Measurements from ENCODE around the gene AFAP1.

Gene AFAP1

GRCh38 chr4:7910952-7911578 lies 28.6 kb downstream of the AFAP1 start:
- no peaks in the 10 kb centered on the region for H4K20me1 ChIP-seq (ENCODE audit: insufficient read depth)
- no peaks in the 10 kb centered on the region for H3K36me3 ChIP-seq (ENCODE audit: insufficient read depth)
- TF ChIP-seq, protein P1, sequence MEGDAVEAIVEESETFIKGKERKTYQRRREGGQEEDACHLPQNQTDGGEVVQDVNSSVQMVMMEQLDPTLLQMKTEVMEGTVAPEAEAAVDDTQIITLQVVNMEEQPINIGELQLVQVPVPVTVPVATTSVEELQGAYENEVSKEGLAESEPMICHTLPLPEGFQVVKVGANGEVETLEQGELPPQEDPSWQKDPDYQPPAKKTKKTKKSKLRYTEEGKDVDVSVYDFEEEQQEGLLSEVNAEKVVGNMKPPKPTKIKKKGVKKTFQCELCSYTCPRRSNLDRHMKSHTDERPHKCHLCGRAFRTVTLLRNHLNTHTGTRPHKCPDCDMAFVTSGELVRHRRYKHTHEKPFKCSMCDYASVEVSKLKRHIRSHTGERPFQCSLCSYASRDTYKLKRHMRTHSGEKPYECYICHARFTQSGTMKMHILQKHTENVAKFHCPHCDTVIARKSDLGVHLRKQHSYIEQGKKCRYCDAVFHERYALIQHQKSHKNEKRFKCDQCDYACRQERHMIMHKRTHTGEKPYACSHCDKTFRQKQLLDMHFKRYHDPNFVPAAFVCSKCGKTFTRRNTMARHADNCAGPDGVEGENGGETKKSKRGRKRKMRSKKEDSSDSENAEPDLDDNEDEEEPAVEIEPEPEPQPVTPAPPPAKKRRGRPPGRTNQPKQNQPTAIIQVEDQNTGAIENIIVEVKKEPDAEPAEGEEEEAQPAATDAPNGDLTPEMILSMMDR (conservative IDR thresholded peaks at IDR 0.05; ENCODE audit: low read depth, low read length) = no peak
- H3K27ac ChIP-seq = no peak overlapping the region
- no peak overlapping the region for H2AFZ ChIP-seq (ENCODE audit: low read depth)
- H3K4me1 ChIP-seq (ENCODE audit: low read depth, poor library complexity, severe bottlenecking) = no peaks in the 10 kb centered on the region
- H3K27me3 ChIP-seq (ENCODE audit: insufficient read depth, low read depth) = no peaks in the 10 kb centered on the region
- no peak overlapping the region for H3K9ac ChIP-seq
- no peak overlapping the region for H3K4me3 ChIP-seq (IDR thresholded peaks at IDR 0.05; ENCODE audit: insufficient read depth, low read depth, low read length)
- H3K4me2 ChIP-seq = no peak overlapping the region
- no peaks in the 10 kb centered on the region for H3K79me2 ChIP-seq (ENCODE audit: insufficient read depth, low read depth)

- Histone ChIP-seq H3K27me3 (ENCODE audit: insufficient read depth, low read depth) (no peaks in the 10 kb centered on the region), H2AFZ (ENCODE audit: low read depth) (no peak overlapping the region), H4K20me1 (ENCODE audit: insufficient read depth) (no peaks in the 10 kb centered on the region), H3K79me2 (ENCODE audit: insufficient read depth, low read depth) (no peaks in the 10 kb centered on the region), H3K9ac (no peak overlapping the region), H3K4me3 (IDR thresholded peaks at IDR 0.05; ENCODE audit: insufficient read depth, low read depth, low read length) (no peak overlapping the region), H3K4me2 (no peak overlapping the region), H3K36me3 (ENCODE audit: insufficient read depth) (no peaks in the 10 kb centered on the region), H3K4me1 (ENCODE audit: low read depth, poor library complexity, severe bottlenecking) (no peaks in the 10 kb centered on the region), H3K27ac (no peak overlapping the region)
- TF ChIP-seq, protein P1 (conservative IDR thresholded peaks at IDR 0.05; ENCODE audit: low read depth, low read length) = no peak
Observed at GRCh38 chr4:7910263-7910896, 29.3 kb downstream of the AFAP1 start.

GRCh38 chr4:7909463-7910262 lies 30.0 kb downstream of the AFAP1 start:
- no peaks in the 10 kb centered on the region for H4K20me1 ChIP-seq (ENCODE audit: insufficient read depth)
- no peak overlapping the region for H3K4me2 ChIP-seq

GRCh38 chr4:7908668-7909067 lies 31.0 kb downstream of the AFAP1 start:
- H3K27me3 ChIP-seq (ENCODE audit: insufficient read depth, low read depth) = no peaks in the 10 kb centered on the region
- H3K79me2 ChIP-seq (ENCODE audit: insufficient read depth, low read depth) = no peaks in the 10 kb centered on the region
- TF ChIP-seq, protein P1 (conservative IDR thresholded peaks at IDR 0.05; ENCODE audit: low read depth, low read length) = no peak
- H4K20me1 ChIP-seq (ENCODE audit: insufficient read depth) = no peaks in the 10 kb centered on the region
- no peaks in the 10 kb centered on the region for H3K4me1 ChIP-seq (ENCODE audit: low read depth, poor library complexity, severe bottlenecking)
- H3K36me3 ChIP-seq (ENCODE audit: insufficient read depth) = no peaks in the 10 kb centered on the region
- H2AFZ ChIP-seq (ENCODE audit: low read depth) = no peak overlapping the region
- H3K9ac ChIP-seq = no peak overlapping the region
- H3K4me2 ChIP-seq = no peak overlapping the region
- H3K27ac ChIP-seq = no peak overlapping the region
- no peak overlapping the region for H3K4me3 ChIP-seq (IDR thresholded peaks at IDR 0.05; ENCODE audit: insufficient read depth, low read depth, low read length)

More at GRCh38 chr4:7909463-7910262, 30.0 kb downstream of the AFAP1 start:
- H3K4me3 ChIP-seq (IDR thresholded peaks at IDR 0.05; ENCODE audit: insufficient read depth, low read depth, low read length) = no peak overlapping the region
- H3K4me1 ChIP-seq (ENCODE audit: low read depth, poor library complexity, severe bottlenecking) = no peaks in the 10 kb centered on the region
- H3K36me3 ChIP-seq (ENCODE audit: insufficient read depth) = no peaks in the 10 kb centered on the region
- H2AFZ ChIP-seq (ENCODE audit: low read depth) = no peak overlapping the region
- H3K27me3 ChIP-seq (ENCODE audit: insufficient read depth, low read depth) = no peaks in the 10 kb centered on the region
- H3K27ac ChIP-seq = no peak overlapping the region
- TF ChIP-seq, protein P1 (conservative IDR thresholded peaks at IDR 0.05; ENCODE audit: low read depth, low read length) = no peak
- H3K79me2 ChIP-seq (ENCODE audit: insufficient read depth, low read depth) = no peaks in the 10 kb centered on the region
- no peak overlapping the region for H3K9ac ChIP-seq
